Measurements from ENCODE around the gene CCNQ. TPM values are rescaled to one million over a fixed set of nuclear protein-coding genes. Genes with fewer than 3 reads are reported as not detected.

The CCNQ gene
- polyA plus RNA-seq, 1 of the 3 experiments (the other 2 are of a cell fraction), result 45.3 TPM

DNA sequence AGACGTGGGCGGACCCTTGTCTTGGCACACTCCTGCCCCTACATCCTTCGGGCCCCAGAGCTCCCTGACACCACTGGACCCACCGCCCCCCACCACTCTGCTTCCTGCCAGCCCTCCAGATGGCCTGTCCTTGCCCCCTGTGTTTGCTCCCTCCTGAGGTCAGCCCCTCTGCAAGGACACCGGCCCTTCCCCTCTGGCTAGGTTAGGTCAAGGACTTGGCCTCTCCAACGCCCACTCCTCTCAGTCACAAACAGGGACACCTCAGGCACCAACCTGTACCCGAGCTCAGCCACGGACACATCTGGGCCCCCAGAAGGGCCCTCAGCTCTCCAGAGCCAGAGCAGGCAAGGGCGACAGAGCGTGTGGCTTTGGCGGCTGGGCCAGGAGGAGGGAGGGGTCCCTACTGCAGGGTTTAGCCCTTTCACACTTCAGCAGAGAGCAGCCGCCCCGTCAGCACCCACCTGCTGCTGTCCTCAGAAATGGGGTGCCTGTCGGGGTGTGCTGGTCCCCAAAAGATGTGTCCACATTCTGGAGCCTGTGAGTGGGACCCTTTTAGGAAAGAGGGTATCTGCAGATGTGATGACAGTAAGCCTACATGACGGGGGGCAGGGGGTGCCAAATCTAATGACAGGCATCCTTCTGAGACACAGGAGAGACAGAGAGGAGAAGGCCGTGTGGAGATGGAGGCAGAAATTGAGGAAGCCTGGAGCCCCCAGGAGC lies 24.5 kb upstream of the CCNQ start:
- no peak overlapping the region for H3K9ac ChIP-seq
- H3K36me3 ChIP-seq (replicated peaks in 1 of 2; ENCODE audit: control insufficient read depth in 1 of 2, insufficient read depth in 2 of 2, low read length in 1 of 2), result no peaks in the 10 kb centered on the region
- TF ChIP-seq MEF2A (IDR thresholded peaks at IDR 0.05; ENCODE audit: borderline replicate concordance, low read depth), result no peak
- no peak for TF ChIP-seq YY1 (IDR thresholded peaks at IDR 0.05; ENCODE audit: low read depth)
- TF ChIP-seq NFIC (IDR thresholded peaks at IDR 0.05; ENCODE audit: borderline replicate concordance), result no peak
- TF ChIP-seq, protein P1, sequence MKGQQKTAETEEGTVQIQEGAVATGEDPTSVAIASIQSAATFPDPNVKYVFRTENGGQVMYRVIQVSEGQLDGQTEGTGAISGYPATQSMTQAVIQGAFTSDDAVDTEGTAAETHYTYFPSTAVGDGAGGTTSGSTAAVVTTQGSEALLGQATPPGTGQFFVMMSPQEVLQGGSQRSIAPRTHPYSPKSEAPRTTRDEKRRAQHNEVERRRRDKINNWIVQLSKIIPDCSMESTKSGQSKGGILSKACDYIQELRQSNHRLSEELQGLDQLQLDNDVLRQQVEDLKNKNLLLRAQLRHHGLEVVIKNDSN (IDR thresholded peaks at IDR 0.05; ENCODE audit: borderline replicate concordance, low read depth), result no peak
- TF ChIP-seq, protein P2, sequence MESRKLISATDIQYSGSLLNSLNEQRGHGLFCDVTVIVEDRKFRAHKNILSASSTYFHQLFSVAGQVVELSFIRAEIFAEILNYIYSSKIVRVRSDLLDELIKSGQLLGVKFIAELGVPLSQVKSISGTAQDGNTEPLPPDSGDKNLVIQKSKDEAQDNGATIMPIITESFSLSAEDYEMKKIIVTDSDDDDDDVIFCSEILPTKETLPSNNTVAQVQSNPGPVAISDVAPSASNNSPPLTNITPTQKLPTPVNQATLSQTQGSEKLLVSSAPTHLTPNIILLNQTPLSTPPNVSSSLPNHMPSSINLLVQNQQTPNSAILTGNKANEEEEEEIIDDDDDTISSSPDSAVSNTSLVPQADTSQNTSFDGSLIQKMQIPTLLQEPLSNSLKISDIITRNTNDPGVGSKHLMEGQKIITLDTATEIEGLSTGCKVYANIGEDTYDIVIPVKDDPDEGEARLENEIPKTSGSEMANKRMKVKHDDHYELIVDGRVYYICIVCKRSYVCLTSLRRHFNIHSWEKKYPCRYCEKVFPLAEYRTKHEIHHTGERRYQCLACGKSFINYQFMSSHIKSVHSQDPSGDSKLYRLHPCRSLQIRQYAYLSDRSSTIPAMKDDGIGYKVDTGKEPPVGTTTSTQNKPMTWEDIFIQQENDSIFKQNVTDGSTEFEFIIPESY (IDR thresholded peaks at IDR 0.05; ENCODE audit: borderline replicate concordance, low read depth), result no peak
- no peak for TF ChIP-seq FOXM1 (IDR thresholded peaks at IDR 0.05; ENCODE audit: low read depth)
- TF ChIP-seq TEAD4 (IDR thresholded peaks at IDR 0.05; ENCODE audit: borderline replicate concordance, insufficient read depth), result no peak
- no peak for TF ChIP-seq EZH2phosphoT487 (IDR thresholded peaks at IDR 0.05; ENCODE audit: borderline replicate concordance, low read depth)
- TF ChIP-seq SIN3A (IDR thresholded peaks at IDR 0.05; ENCODE audit: borderline replicate concordance, low read depth, low read length), result no peak
- POLR2A ChIA-PET, result no interaction called here
- H3K9me2 ChIP-seq, result no peaks in the 10 kb centered on the region
- H3K27me3 ChIP-seq (ENCODE audit: insufficient read depth), result peaks cover 61% of the 10 kb centered on the region
- no peaks in the 10 kb centered on the region; a peak in 1 of 4 replicates for H3K4me1 ChIP-seq (ENCODE audit: control insufficient read depth in 1 of 2, insufficient read depth in 2 of 2, low read depth in 1 of 2, low read length in 1 of 2)
- H4K20me1 ChIP-seq (ENCODE audit: insufficient read depth), result no peaks in the 10 kb centered on the region
- no peak overlapping the region for H2AFZ ChIP-seq (ENCODE audit: low read depth)
- no peaks in the 10 kb centered on the region for H3F3A ChIP-seq (replicated peaks; ENCODE audit: insufficient read depth)
- H3K4me3 ChIP-seq (ENCODE audit: low read depth in 2 of 2, low read length in 1 of 2), result no peak overlapping the region
- WGBS (ENCODE audit: low lambda C conversion rate), result 24% methylated on average over 5 of the region's 16 CpGs
- no peak for DNase-seq
- no peaks in the 10 kb centered on the region for H3K79me2 ChIP-seq (ENCODE audit: insufficient read depth)
- H3K9me3 ChIP-seq, result no peaks in the 10 kb centered on the region
- no peak overlapping the region for H3K27ac ChIP-seq (ENCODE audit: low read depth in 2 of 2, low read length in 1 of 2)
- no peak overlapping the region for H3K4me2 ChIP-seq
- CTCF ChIA-PET, result interaction anchor here (1.1 to 2.3 kb wide), 4 partner anchors 12 to 69 kb away, joined by 3 to 8 read pairs (median 5); no protein-coding TSS in a partner anchor

DNA sequence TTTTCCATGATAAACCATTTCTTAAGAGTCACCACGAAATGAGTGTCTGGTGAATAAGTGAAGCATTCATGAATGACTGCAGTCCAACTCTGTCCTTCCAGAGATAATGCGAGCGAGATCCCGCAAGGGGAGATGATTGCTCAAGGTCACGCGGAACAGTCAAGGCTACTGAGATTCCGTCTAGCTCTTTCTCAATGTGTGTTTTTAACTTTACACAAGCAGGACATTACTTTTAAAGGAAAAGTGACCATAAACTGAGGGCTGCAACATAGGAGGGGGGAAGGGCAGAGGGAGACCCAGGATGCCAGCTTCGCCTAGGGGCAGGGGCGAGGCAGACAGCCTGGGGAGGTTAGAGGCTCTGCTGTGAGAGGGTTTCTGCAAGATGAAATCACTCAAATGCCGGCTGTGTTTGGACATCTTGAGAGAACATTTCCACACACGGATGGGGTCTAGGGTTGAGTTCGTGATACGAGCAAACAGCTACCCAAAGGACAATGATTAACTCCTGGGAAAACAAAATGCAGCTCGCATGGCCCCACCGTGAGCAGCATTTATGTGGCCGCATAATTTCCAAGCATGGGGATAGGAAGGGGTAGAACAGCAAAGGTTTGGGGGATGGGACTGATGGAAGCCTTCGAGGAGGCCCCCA lies 23.8 kb upstream of the CCNQ start:
- Histone ChIP-seq H2AFZ (ENCODE audit: low read depth) (no peak overlapping the region), H3K9me2 (no peaks in the 10 kb centered on the region), H3K4me2 (no peak overlapping the region), H3K4me3 (ENCODE audit: low read depth in 2 of 2, low read length in 1 of 2) (no peak overlapping the region), H3K9me3 (no peaks in the 10 kb centered on the region), H3K27ac (ENCODE audit: low read depth in 2 of 2, low read length in 1 of 2) (no peak overlapping the region), H3K9ac (no peak overlapping the region), H3K36me3 (replicated peaks in 1 of 2; ENCODE audit: control insufficient read depth in 1 of 2, insufficient read depth in 2 of 2, low read length in 1 of 2) (no peaks in the 10 kb centered on the region), H3F3A (replicated peaks; ENCODE audit: insufficient read depth) (no peaks in the 10 kb centered on the region), H3K27me3 (ENCODE audit: insufficient read depth) (peaks cover 62% of the 10 kb centered on the region), H4K20me1 (ENCODE audit: insufficient read depth) (no peaks in the 10 kb centered on the region), H3K79me2 (ENCODE audit: insufficient read depth) (no peaks in the 10 kb centered on the region), H3K4me1 (ENCODE audit: control insufficient read depth in 1 of 2, insufficient read depth in 2 of 2, low read depth in 1 of 2, low read length in 1 of 2) (no peaks in the 10 kb centered on the region; a peak in 1 of 4 replicates)
- POLR2A ChIA-PET, result no interaction called here
- CTCF ChIA-PET, result interaction anchor here (1.1 to 2.3 kb wide), 4 partner anchors 12 to 68 kb away, joined by 3 to 8 read pairs (median 5); no protein-coding TSS in a partner anchor
- WGBS (ENCODE audit: low lambda C conversion rate), result 50% methylated on average over 17 of the region's 17 CpGs
- no peak for DNase-seq
- TF ChIP-seq YY1 (IDR thresholded peaks at IDR 0.05; ENCODE audit: low read depth), result no peak
- no peak for TF ChIP-seq RXRA (IDR thresholded peaks at IDR 0.05; ENCODE audit: borderline replicate concordance, low read depth)
- no peak for TF ChIP-seq RCOR1 (IDR thresholded peaks at IDR 0.05; ENCODE audit: low read length)
- TF ChIP-seq TEAD4 (IDR thresholded peaks at IDR 0.05; ENCODE audit: borderline replicate concordance, insufficient read depth), result no peak
- no peak for TF ChIP-seq FOXJ3 (CRISPR knock-in tag; IDR thresholded peaks at IDR 0.05)
- TF ChIP-seq, protein P3, sequence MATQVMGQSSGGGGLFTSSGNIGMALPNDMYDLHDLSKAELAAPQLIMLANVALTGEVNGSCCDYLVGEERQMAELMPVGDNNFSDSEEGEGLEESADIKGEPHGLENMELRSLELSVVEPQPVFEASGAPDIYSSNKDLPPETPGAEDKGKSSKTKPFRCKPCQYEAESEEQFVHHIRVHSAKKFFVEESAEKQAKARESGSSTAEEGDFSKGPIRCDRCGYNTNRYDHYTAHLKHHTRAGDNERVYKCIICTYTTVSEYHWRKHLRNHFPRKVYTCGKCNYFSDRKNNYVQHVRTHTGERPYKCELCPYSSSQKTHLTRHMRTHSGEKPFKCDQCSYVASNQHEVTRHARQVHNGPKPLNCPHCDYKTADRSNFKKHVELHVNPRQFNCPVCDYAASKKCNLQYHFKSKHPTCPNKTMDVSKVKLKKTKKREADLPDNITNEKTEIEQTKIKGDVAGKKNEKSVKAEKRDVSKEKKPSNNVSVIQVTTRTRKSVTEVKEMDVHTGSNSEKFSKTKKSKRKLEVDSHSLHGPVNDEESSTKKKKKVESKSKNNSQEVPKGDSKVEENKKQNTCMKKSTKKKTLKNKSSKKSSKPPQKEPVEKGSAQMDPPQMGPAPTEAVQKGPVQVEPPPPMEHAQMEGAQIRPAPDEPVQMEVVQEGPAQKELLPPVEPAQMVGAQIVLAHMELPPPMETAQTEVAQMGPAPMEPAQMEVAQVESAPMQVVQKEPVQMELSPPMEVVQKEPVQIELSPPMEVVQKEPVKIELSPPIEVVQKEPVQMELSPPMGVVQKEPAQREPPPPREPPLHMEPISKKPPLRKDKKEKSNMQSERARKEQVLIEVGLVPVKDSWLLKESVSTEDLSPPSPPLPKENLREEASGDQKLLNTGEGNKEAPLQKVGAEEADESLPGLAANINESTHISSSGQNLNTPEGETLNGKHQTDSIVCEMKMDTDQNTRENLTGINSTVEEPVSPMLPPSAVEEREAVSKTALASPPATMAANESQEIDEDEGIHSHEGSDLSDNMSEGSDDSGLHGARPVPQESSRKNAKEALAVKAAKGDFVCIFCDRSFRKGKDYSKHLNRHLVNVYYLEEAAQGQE (IDR thresholded peaks at IDR 0.05; ENCODE audit: low read depth, low read length), result no peak
- TF ChIP-seq FOXM1 (IDR thresholded peaks at IDR 0.05; ENCODE audit: low read depth), result no peak
- TF ChIP-seq POLR2AphosphoS5 (IDR thresholded peaks at IDR 0.05; ENCODE audit: low read depth, low read length), result no peak
- no peak for TF ChIP-seq CHD2 (IDR thresholded peaks at IDR 0.05; ENCODE audit: low read length, partially characterized antibody)
- TF ChIP-seq, protein P2 (IDR thresholded peaks at IDR 0.05; ENCODE audit: borderline replicate concordance, low read depth), result no peak
- no peak for TF ChIP-seq EP300 (IDR thresholded peaks at IDR 0.05; ENCODE audit: borderline replicate concordance in 1 of 2, low read depth in 1 of 2, low read length in 1 of 2)
